Frontal cortex (tissue), 4 donors: Measurements from ENCODE around the gene ST6GALNAC6. TPM values are rescaled to one million over a fixed set of nuclear protein-coding genes. Genes with fewer than 3 reads are reported as not detected.
A peak's percentile ranks its signal among the peaks of the same experiment; 100 is the strongest.

ENCODE experiments used
- DNase-seq, 2 donors: peaks; one replicate each; pipeline ENCODE4 v3.0.0; 2012; ENCODE audit warnings: low spot score in 2 of 2
- FAIRE-seq: peaks from 2 replicates; lab custom pipeline; 2012; peaks lifted over from hg19 to GRCh38; lab: Jason Lieb, UNC
- total RNA-seq: library from RNA; depleted of rRNA; stranded (reverse); fragments of >200 nt; gene quantifications from one replicate; pipeline ENCODE4 v1.2.3, GENCODE V29; 2014
- donor health status: control.
- donor health status: control.
- donor health status: control.

Gene ST6GALNAC6, protein sequence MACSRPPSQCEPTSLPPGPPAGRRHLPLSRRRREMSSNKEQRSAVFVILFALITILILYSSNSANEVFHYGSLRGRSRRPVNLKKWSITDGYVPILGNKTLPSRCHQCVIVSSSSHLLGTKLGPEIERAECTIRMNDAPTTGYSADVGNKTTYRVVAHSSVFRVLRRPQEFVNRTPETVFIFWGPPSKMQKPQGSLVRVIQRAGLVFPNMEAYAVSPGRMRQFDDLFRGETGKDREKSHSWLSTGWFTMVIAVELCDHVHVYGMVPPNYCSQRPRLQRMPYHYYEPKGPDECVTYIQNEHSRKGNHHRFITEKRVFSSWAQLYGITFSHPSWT
- total RNA-seq = 28.5 TPM

DNA sequence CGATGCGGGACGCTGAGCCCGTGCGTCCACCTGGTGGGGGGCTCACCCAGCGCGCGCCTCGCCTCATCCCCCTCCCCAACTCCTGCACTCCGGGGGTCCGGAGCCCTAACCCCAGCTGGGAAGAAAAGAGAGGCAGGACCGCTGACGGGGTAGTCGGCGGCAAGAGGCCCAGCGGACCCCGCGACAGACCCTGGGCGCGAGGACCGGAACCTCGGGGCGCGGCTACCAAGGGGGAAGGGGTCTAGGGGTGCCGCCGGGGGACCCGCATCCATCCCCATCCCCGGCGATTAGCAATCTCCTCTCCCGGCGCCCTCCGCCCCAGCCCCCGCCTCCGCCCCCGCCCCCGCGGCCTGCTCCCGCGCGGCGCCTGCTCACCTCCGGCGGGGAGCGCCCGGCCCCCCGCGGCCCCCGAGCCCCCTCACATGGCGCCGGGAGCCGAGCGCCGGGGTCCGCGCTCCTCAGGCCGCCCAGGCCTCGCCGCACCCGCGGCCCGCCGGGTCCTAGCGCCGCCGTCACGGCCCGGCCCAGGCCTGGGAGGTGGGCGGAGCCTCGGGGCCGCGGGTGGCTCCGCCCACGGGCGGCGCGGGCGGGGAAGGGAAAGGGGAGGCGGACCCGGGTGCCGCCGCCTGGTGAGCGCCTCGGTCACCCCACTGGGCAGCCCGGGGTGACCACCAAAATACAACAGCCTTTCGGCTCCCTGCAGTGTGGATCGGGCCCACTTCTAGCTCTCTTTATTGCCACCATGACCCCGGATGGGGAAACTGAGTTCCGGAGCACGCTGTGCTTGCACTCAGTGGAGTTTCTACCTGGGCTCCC, at the start of gene ST6GALNAC6:
TSS of gene ST6GALNAC6 (minus strand) at position 476 of the 816 bp plus-strand sequence. CDS start 1,622 bp downstream, outside the sequence.
- FAIRE-seq = no peak

DNA sequence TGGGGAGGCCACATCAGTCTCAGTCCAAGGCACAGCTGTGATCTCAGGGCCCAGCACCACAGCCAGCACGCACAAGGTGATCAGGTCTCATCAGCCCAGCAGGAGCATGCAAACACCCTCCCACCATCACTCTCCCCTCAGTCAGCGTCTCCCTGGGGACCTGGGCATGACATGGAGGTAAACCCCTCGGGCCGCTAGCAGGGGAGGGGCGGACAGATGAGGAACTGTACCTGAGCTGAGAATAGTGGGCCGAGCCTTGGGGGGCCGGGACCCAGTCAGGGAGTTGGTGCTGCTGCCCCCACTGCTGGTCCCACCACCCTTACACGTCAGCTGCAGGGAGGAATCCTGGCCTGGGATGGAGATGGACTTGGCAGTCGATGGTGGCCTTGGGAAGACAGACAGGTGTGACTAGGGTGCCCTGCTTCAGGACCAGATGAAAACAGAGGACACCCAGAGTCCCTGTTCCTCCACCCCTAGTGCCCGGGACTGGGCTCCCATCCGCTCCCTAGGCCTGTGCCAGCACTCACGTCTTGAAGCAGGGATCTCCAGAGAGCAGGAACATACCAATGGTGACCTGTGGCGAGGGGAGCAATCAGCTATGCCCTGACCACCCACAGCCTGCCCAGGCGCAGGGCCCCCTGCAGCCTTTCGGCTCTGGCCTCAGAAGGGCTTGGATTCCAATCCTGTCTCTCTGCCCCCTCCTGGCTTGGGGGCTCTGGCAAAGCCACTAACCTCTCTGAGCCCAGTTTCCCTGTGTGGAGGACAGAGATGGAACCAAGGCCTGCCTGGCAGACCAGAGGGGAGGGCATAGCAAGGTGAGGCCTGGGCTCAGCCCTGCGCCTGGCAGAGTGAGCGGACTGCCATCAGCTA, 48.7 kb upstream of the ST6GALNAC6 start:
- FAIRE-seq (no peak), DNase-seq (no peak)

More for the DNA sequence above, at the start of gene ST6GALNAC6:
- peak; percentile 91 to 92 for DNase-seq

DNA sequence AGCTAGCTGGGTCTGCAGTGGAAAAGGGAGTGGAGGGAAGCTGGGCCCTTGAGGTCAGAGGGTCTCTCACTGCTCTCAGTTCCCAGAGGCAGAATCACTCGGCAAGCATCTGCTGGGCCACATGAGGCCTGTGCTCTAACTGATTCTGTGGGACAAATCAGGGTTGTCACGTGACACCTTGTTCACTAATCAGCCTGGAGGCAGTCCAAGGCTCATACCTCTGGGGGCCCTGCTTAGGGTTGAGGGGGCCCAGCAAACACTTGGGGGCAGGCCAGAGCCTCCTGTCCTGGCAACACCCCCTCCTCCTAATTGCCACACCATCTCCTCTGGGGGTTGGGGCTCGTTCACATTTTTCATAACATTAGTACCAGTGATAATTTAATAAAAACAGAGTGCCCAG, 47.3 kb upstream of the ST6GALNAC6 start:
- DNase-seq = no peak
- no peak for FAIRE-seq

DNA sequence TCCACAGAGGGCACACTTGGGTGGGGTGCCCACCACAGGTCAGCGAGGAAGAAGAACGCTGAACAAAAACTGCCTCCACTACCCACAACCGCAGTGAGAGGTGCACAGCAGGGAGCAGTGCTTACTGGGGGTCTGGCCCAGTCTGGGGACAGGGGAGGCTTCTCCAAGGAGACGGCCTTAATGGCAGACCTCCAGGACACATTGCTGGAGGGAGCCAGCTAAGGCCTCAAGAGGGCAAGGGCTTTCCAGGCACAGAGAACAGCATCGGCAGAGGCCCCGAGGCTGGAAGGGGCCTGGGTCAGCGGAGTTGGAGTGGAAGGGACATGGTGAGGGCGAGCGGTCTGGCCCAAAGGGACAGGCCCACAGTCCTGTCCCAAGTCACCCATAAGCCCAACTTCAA, 46.5 kb upstream of the ST6GALNAC6 start:
- DNase-seq = no peak
- FAIRE-seq = no peak

DNA sequence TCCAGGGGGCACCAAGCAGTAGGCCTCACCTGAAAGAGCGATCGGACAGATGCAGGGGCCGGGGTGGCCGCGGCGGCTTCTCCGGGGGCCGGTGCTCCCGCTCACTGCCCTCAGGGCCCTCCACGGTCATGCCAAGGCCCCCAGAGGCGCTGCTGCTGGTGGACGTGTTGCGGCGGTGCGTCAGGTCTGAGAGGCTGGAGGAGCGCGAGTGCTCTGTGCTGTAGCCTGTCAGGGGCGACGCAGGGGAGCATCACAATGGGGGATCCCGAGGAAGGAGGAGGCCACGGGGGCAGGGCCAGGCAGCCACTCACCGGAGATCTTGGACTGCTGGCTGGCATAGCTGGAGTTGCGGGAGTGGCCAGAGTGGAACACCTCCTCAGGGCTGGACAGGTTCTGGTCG, 45.9 kb upstream of the ST6GALNAC6 start:
- no peak for FAIRE-seq
- no peak for DNase-seq

DNA sequence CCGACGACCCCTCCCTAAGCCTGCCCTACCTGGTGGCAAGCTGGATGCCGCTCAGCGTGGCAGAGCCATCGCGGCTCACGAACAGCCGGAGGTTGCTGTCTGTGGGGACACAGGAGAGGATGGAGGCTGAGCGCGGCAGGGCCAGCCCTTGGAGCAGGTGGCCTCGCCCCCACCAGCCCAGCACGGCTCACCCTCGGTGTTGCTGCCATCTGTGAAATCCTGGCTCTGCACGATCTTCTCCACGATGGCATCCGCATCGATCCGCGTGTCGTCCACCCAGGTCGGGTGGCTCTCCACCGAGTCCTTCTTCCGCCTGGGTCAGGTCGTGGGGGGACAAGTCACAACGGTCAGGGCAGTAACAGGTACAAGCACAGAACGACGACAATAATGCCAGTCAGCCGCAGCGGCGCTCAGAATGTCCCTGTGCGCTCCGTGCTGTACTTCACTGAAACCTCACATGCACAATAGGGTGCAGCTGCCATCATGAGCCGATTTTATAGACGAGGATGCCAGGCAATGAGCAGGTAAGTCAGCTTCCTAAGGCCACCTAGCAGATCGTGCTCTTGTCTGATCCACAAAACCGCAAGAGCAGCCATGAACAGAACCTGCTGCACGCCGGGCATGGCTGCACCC, 45.3 kb upstream of the ST6GALNAC6 start:
- DNase-seq (no peak), FAIRE-seq (no peak)

DNA sequence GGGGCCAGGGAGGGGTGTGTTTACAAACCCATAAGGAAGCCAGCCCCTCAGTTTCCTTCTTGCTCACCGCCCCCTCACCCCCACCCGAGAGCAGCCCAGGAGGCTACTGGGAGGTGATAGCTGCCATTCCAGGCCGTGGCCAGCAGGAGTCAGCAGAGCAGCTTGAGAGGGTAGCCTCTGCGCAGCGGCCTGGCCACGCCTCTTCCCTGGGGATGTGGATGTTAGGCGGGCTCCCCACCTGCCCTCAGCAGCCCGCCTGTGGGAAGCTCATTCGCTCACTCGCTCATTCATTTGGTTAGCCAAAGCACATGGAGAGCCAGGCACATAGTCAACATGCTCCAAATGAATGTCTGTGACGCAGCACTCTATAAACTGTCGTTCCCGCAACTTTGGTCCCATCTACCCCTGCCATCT, 44.3 kb upstream of the ST6GALNAC6 start:
- DNase-seq = peak; percentile 79 to 88
- FAIRE-seq = no peak

DNA sequence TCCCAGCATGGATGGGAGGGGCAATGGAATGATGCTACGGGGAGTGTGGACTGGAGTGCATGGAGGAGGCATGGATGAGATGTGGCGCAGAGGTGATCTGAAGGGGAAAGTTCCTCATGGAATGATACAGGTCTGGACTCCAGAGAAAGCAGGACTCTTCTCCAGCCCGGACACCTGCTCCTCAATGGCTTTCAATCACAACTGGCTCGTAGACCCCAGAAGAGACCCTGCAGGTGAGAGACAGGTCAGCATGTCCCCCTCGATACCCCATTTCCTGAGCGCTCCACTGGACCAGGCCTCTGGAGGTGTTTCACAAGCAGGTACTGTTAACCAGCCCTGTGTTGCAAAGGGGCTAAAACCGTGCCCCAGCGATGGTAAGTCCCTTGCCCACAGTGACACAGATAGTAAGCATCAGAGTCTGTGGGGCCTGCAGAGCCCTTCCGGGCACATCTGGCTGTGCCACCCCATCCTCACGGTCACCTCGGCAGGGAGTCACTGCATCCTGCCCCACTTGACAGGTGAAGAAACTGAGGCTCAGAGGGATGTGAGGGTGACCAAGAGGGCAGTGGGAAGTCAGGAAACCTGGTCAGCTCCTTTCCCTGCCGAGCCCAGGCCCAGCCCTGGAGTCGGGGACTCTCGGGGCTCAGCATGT, 43.7 kb upstream of the ST6GALNAC6 start:
- FAIRE-seq = no peak
- DNase-seq = no peak

DNA sequence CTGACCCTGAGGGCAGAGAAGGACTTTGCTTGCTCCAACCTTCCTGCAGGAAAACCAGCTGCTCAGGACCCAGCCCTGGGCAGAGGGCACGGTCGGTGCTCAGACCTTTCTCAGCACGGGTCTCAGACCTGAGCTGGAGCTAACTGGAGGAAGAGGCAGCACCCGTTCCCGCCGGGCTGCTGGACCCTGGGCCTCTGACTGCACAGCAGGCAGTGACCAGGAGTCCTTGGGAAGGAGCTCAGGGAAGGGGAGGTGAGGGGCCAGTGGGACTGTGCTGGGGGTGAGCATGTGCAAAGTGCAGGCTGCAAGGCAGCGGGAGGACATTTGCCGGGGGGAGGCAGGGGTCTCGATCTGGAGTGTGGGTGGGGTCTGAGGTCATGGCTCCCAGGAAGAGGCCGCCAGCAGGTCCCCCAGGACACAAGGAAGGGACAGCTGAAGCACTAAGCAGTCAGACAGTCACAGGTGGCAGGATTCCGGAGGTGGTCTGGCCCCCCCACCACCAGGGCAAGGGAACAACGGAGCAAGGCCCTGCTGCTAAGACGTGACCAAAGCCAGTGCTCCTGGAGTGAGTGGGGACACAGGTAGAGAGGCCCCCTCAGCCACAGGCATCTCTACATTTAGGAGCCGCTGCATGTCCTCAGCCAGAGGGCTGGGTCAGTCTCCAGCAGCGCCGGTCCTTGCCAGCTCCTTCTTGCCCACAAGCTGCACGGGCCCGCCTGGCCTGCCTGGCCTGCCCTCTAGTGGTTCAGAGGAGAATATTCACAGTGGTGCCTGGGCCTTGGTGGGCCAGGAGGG, 43.0 kb upstream of the ST6GALNAC6 start:
- no peak for FAIRE-seq

DNA sequence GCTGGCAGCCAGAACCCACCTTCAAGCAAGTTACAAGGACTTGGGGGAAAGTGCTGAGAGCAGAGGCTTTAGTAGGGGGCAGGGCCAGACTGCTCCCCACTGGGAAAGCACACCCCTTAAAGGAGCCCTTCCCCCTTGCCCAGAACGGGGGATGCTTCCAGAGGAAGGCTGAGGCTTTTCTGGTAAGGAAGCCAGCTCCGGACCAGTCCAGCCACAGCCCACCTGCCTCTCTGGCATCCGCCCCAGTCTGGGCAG, 42.5 kb upstream of the ST6GALNAC6 start:
- DNase-seq (no peak), FAIRE-seq (no peak)

More for the DNA sequence above, 43.0 kb upstream of the ST6GALNAC6 start:
- DNase-seq = peak in 1 of 2 donors; percentile 71

DNA sequence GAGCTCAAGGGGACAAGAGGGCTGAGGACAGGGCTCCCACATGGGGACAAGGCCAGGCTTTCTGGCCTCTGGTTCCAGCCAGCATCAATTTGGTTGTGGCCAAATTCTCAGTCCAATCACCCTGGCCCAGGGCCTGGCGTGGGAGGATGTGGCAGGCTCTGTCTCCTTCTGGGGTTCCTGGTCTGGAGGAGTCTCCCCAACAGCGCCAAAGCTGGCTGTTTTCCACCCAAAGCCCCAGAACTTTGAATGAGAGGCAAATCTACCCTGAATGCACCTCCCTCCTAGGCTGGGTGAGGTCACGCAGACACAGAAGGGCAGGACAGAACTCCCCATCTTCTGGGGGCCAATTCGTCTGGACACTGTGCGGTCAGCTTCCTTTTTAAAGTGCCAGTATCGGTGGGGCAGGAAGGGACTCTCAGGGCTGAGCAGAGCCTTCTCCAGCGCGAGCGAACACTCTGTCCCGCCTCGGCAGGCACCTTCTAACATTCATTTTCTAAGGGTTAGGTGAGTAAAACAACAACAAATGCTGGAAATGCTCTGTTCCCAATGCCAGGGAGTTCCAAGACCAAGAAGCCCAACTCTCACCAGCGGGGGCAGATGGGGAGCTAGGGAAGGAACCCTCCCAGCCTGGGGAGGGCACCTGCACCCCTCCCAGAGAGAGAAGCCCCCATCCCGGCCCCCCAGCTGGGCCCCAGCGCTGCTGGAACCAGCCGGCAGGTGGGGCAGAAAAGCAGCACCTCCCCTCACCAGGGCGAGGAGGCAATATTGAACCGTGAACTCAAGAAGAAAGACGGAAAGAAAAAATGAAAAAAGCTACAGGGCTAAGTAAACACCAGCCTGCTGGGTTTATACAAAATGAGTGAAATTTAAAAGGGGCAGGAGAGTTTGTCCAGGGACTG, 41.9 kb upstream of the ST6GALNAC6 start:
- DNase-seq (no peak), FAIRE-seq (no peak)

DNA sequence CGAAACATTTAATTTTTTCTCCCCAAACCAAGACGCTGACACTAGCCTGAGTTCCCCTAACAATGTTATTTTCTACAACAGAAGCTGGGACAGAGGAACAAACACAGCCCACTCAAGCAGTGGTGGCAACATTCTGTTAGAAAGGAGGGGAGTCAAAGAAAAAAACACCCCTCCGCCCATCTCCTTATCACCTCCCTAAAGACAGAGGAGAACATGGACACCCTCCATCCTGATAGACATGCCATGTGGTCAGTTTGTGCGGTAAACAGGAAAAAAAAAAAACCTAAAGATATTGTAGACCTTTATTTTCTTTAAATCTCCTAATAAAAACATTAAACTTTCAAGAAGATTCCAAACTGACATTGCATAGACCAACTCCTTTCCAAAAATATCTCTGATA, 41.2 kb upstream of the ST6GALNAC6 start:
- no peak for FAIRE-seq
- DNase-seq = no peak

DNA sequence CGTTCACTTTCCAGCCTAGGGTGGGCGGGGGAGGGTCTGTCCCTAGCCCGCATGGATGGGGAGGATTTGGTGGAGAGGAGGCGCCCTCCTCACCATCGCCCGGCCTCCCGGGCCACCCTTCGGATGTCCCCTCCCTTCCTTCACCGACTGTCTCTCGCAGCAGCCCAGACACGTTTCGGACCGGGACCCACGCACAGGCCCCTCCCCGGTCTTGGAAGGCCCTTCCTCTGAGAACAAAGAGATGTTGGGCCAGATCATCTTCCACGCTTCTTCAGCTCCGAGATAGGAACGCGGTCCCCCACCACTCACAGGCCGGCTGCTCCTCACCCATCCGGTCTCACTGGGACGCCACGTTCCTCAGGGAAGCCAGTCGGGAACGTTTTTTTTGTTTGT, 38.9 kb upstream of the ST6GALNAC6 start:
- DNase-seq = no peak
- no peak for FAIRE-seq

DNA sequence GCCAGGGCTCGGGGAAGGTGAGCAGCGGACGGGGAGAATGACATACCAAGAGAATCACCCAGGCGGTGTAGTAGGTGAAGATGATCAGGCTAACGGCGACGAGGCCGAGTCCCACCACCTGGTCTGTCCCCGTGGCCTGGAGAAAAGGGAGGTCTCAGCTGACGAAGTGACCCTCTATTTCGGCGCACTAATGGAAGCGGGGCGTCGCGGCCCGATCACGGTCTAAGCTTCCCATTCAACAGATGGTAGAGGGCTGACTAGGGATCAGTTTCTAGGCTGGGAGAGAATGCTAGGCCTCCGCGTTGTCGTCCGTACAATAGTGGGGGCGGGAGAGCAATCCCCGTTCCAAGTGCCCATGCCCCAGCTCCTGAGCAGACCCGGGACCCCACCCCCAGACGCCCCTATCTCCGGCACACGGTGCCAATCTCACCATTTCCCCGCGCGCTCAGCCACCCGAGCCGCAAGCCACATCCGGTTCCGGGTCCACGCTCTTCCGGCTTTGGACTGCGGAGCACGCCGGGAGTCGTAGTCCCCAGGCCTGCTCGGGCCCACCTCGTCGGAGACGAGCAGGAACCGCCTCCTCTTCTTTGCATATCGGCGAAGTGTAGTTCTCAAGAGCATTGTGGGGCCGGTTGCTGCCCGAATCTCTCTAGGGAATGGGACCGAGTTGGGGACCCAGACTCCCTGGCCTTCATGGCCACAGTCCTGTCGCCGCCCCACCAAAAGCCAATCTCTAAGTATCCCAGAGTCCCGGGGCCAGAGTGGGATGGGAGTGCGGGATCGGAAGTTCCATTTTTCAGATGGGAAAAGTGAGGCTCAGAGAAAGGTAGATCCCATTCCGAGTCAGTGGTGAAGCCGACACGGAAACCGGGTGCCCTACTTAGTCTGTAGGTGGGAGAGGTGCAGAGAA, 38.2 kb upstream of the ST6GALNAC6 start, which contains the start of gene DPM2:
TSS of gene DPM2 (minus strand) at position 467 of the 910 bp plus-strand sequence. CDS start at position 433, 34 bp downstream.
- peak; percentile 76 to 88 for DNase-seq
- no peak for FAIRE-seq

DNA sequence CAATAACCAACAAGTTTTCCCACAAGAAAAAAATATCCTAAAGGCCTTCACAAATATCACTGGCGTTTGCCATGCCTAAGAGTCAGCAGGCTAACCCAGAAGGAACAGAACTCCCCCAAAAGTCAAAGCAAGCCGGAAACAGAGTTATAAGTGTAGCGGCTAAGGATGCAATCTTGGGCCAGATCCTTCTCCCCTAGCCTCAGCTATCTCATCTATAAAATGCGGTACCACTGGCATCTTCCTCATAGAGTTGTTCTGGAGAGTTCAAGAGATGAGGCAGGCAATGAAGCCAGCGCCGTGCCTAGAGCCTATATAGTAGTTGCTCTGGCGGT, 37.6 kb upstream of the ST6GALNAC6 start:
- FAIRE-seq (no peak), DNase-seq (no peak)

DNA sequence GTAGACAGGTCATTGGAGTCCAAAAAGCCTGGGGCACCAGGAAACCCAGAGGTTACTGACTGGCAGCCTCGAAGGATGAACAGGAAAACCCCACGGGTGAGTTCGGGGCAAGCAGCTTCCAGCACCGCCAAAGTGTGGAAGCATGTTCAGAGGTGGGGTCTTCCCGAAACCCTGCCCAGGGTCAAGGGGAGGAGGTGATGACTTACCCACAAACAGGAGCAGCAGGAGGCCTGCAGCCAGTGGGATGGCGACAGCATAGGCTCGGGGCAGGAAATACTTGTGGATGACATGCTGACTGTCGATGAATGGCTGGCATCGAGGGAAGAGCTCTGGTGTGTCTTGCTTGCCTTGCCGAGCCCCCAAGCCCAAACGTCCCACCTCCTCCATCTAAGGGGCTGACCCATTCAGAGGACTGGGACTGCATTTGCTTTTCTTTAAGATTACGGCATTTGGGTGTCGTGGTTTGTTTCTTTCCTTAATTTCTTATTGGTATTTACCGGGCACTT, 37.0 kb upstream of the ST6GALNAC6 start:
- FAIRE-seq (no peak), DNase-seq (no peak)
